GM12878 (cell line): Measurements from ENCODE around the gene PRKG1.

Experiments
- ATF3 ChIP-seq: IDR thresholded peaks from 2 replicates; pipeline ENCODE4 v1.6.1; 2011; ENCODE audit warnings: low read depth, mild to moderate bottlenecking, low read length, moderate library complexity, borderline replicate concordance; ENCODE audit errors: extremely low read depth
- BCL11A ChIP-seq: IDR thresholded peaks from 2 replicates; pipeline ENCODE4 v1.6.1; 2011; ENCODE audit warnings: low read depth, low read length
- CREB1 ChIP-seq: IDR thresholded peaks from 2 replicates; pipeline ENCODE4 v1.6.1; 2012; ENCODE audit warnings: low read depth, mild to moderate bottlenecking, inconsistent platforms
- CTCF ChIP-seq, 3 experiments: IDR thresholded peaks in 2 of 3; conservative IDR thresholded peaks in 1 of 3; 2 replicates each; pipeline ENCODE4 v1.5.1; 2011; ENCODE audit warnings: low read depth in 3 of 3, low read length in 3 of 3, mild to moderate bottlenecking in 3 of 3, control low read depth in 2 of 3, moderate library complexity in 2 of 3, inconsistent platforms in 1 of 3, mixed read lengths in 1 of 3; ENCODE audit not compliant: control insufficient read depth in 2 of 3, insufficient read depth in 1 of 3; ENCODE audit errors: extremely low read depth in 1 of 3
- KAT2A ChIP-seq: conservative IDR thresholded peaks from 2 replicates; pipeline ENCODE4 v1.6.1; 2011; ENCODE audit warnings: low read depth, low read length; ENCODE audit not compliant: control insufficient read depth
- POLR2A ChIP-seq: IDR thresholded peaks from 2 replicates; pipeline ENCODE4 v1.6.1; 2011; ENCODE audit warnings: low read depth, mild to moderate bottlenecking, low read length
- POLR2AphosphoS5 ChIP-seq: IDR thresholded peaks from 2 replicates; pipeline ENCODE4 v1.6.1; 2011; ENCODE audit warnings: mild to moderate bottlenecking, low read length, inconsistent platforms
- RAD21 ChIP-seq: IDR thresholded peaks from 2 replicates; pipeline ENCODE4 v1.6.1; 2011; ENCODE audit warnings: mild to moderate bottlenecking, low read depth, low read length, moderate library complexity; ENCODE audit not compliant: insufficient read depth
- RB1 ChIP-seq: fragments of 450-650 bp; formaldehyde crosslinking; IDR thresholded peaks from 2 replicates; pipeline ENCODE4 v1.6.1; 2017; ENCODE audit warnings: mild to moderate bottlenecking, borderline replicate concordance
- SUZ12 ChIP-seq: fragments of 200-600 bp; sonication (generic); IDR thresholded peaks from one replicate; pipeline ENCODE4 v1.6.1; 2018; ENCODE audit warnings: antibody characterized with exemption, mild to moderate bottlenecking; ENCODE audit not compliant: unreplicated experiment
- USF2 ChIP-seq: IDR thresholded peaks from 2 replicates; pipeline ENCODE4 v1.6.1; 2011; ENCODE audit warnings: low read depth, low read length, improper control_type of control experiment, borderline replicate concordance

GRCh38 chr10:51327432-51327831 is 253.1 kb downstream of the PRKG1 start:
- TF ChIP-seq CTCF (IDR thresholded peaks at IDR 0.05 in 2 of 3, conservative IDR thresholded peaks at IDR 0.05 in 1 of 3; ENCODE audit: control insufficient read depth in 2 of 3, extremely low read depth in 1 of 3, insufficient read depth in 1 of 3, low read depth in 3 of 3, low read length in 3 of 3), result no peak
- no peak for TF ChIP-seq POLR2A
- no peak for TF ChIP-seq RAD21
- no peak for TF ChIP-seq RB1
- no peak for TF ChIP-seq CREB1
- TF ChIP-seq USF2, result no peak
- no peak for TF ChIP-seq POLR2AphosphoS5
- TF ChIP-seq BCL11A, result no peak
- no peak for TF ChIP-seq KAT2A
- no peak for TF ChIP-seq ATF3
- TF ChIP-seq SUZ12, result no peak
